SK-N-SH (cell line): ENCODE data around the gene CATSPERB. TPM values are rescaled to one million over a fixed set of nuclear protein-coding genes. Genes with fewer than 3 reads are reported as not detected.

Source experiments
- CTCF ChIA-PET: fragments of 300-600, 350-600 bp; formaldehyde crosslinking; extraction: SDS; loops from one replicate; lab custom pipeline; 2021; lab: Yijun Ruan, JAX
- POLR2A ChIA-PET: fragments of 350-600 bp; sonication (Branson Sonifier 250); formaldehyde crosslinking; extraction: SDS; loops from one replicate; lab custom pipeline; 2020; ENCODE audit warnings: antibody characterized with exemption, inconsistent platforms; lab: Yijun Ruan, JAX
- DNase-seq: peaks from one replicate; pipeline ENCODE4 v3.0.0; 2012
- H2AFZ ChIP-seq: fragments of 200-600 bp; sonication (generic); 2 replicates; pipeline ENCODE4 v1.8.1; 2016; ENCODE audit warnings: antibody characterized with exemption, mild to moderate bottlenecking, low read depth
- H3F3A ChIP-seq: fragments of 200-600 bp; sonication (generic); replicated peaks from 2 replicates; pipeline ENCODE3; 2016; ENCODE audit warnings: antibody characterized with exemption, mild to moderate bottlenecking; ENCODE audit not compliant: insufficient read depth
- H3K27ac ChIP-seq, 2 experiments: fragments of 200-500 bp in 1 of 2; fragments of 200-600 bp in 1 of 2; sonication (Bioruptor generic) in 1 of 2; sonication (generic), shearing (Covaris generic) in 1 of 2; 2 replicates each; pipeline versions ENCODE4 v1.5.1 to v1.6.1; 2014 to 2016; ENCODE audit warnings: low read depth in 2 of 2, inconsistent platforms in 1 of 2, low read length in 1 of 2, mild to moderate bottlenecking in 1 of 2, mixed read lengths in 1 of 2
- H3K27me3 ChIP-seq: fragments of 200-600 bp; sonication (generic), shearing (Covaris generic); 2 replicates; pipeline ENCODE4 v1.6.1; 2016; ENCODE audit warnings: mixed run types; ENCODE audit not compliant: insufficient read depth
- H3K36me3 ChIP-seq, 2 experiments: fragments of 200-500 bp in 1 of 2; fragments of 200-600 bp in 1 of 2; sonication (Bioruptor generic) in 1 of 2; sonication (generic) in 1 of 2; replicated peaks in 1 of 2; 2 replicates each; pipeline versions ENCODE3 to v1.5.1; 2014 to 2016; ENCODE audit warnings: low read length in 1 of 2, mild to moderate bottlenecking in 1 of 2; ENCODE audit not compliant: insufficient read depth in 2 of 2, control insufficient read depth in 1 of 2
- H3K4me1 ChIP-seq, 2 experiments: fragments of 200-500 bp in 1 of 2; fragments of 200-600 bp in 1 of 2; sonication (Bioruptor generic) in 1 of 2; sonication (generic), shearing (Covaris generic) in 1 of 2; 2 replicates each; pipeline versions ENCODE4 v1.5.1 to v1.6.1; 2014 to 2016; ENCODE audit warnings: low read depth in 1 of 2, low read length in 1 of 2, mixed run types in 1 of 2; ENCODE audit not compliant: insufficient read depth in 2 of 2, control insufficient read depth in 1 of 2
- H3K4me2 ChIP-seq: fragments of 200-600 bp; sonication (generic), shearing (Covaris generic); 2 replicates; pipeline ENCODE4 v1.6.1; 2017; ENCODE audit warnings: mixed run types
- H3K4me3 ChIP-seq, 2 experiments: fragments of 200-500 bp in 1 of 2; fragments of 200-600 bp in 1 of 2; sonication (Bioruptor generic) in 1 of 2; sonication (generic), shearing (Covaris generic) in 1 of 2; 2 replicates each; pipeline versions ENCODE4 v1.5.1 to v1.8.1; 2014 to 2016; ENCODE audit warnings: low read depth in 2 of 2, inconsistent platforms in 1 of 2, low read length in 1 of 2, mild to moderate bottlenecking in 1 of 2, mixed read lengths in 1 of 2, moderate library complexity in 1 of 2
- H3K79me2 ChIP-seq: fragments of 200-600 bp; sonication (generic); 2 replicates; pipeline ENCODE4 v1.8.1; 2017; ENCODE audit warnings: mild to moderate bottlenecking; ENCODE audit not compliant: insufficient read depth
- H3K9ac ChIP-seq: fragments of 200-600 bp; sonication (generic); 2 replicates; pipeline ENCODE4 v1.6.1; 2017; ENCODE audit warnings: mixed run types
- H3K9me2 ChIP-seq: fragments of 200-600 bp; sonication (generic); 2 replicates; pipeline ENCODE4 v1.6.1; 2017; ENCODE audit warnings: mixed run types
- H3K9me3 ChIP-seq: fragments of 200-600 bp; sonication (generic); 2 replicates; pipeline ENCODE4 v1.6.1; 2017; ENCODE audit warnings: mixed run types, mild to moderate bottlenecking, moderate library complexity
- H4K20me1 ChIP-seq: fragments of 200-600 bp; sonication (generic); 2 replicates; pipeline ENCODE4 v1.6.1; 2017; ENCODE audit warnings: mild to moderate bottlenecking, mixed run types; ENCODE audit not compliant: insufficient read depth
- EP300 ChIP-seq, 2 experiments: IDR thresholded peaks; 2 replicates each; pipeline versions ENCODE4 v1.4.0 to v1.6.1; 2012; ENCODE audit warnings: borderline replicate concordance in 1 of 2, low read depth in 1 of 2, low read length in 1 of 2
- FOSL2 ChIP-seq: IDR thresholded peaks from 2 replicates; pipeline ENCODE4 v1.4.0; 2012; ENCODE audit warnings: low read depth, mild to moderate bottlenecking, moderate library complexity, borderline replicate concordance
- FOXM1 ChIP-seq: IDR thresholded peaks from 2 replicates; pipeline ENCODE4 v1.4.0; 2012; ENCODE audit warnings: low read depth, mild to moderate bottlenecking
- GABPA ChIP-seq: IDR thresholded peaks from 2 replicates; pipeline ENCODE4 v1.4.0; 2012; ENCODE audit warnings: low read depth, mild to moderate bottlenecking
- JUND ChIP-seq: IDR thresholded peaks from 2 replicates; pipeline ENCODE4 v1.4.0; 2012
- MEF2A ChIP-seq: IDR thresholded peaks from 2 replicates; pipeline ENCODE4 v1.4.0; 2012; ENCODE audit warnings: low read depth, borderline replicate concordance
- MXI1 ChIP-seq: IDR thresholded peaks from 2 replicates; pipeline ENCODE4 v1.6.1; 2012; ENCODE audit warnings: mild to moderate bottlenecking, low read depth, low read length, improper control_type of control experiment
- NRF1 ChIP-seq: IDR thresholded peaks from 2 replicates; pipeline ENCODE4 v1.6.1; 2012; ENCODE audit warnings: low read depth, mild to moderate bottlenecking, low read length
- REST ChIP-seq: IDR thresholded peaks from 2 replicates; pipeline ENCODE4 v1.6.1; 2012; ENCODE audit warnings: mild to moderate bottlenecking, low read depth, low read length, moderate library complexity
- SIN3A ChIP-seq: IDR thresholded peaks from 2 replicates; pipeline ENCODE4 v1.6.1; 2012; ENCODE audit warnings: low read depth, mild to moderate bottlenecking, low read length, moderate library complexity, borderline replicate concordance
- TCF12 ChIP-seq: IDR thresholded peaks from 2 replicates; pipeline ENCODE4 v1.4.0; 2012
- YY1 ChIP-seq: IDR thresholded peaks from 2 replicates; pipeline ENCODE4 v1.4.0; 2012; ENCODE audit warnings: low read depth, mild to moderate bottlenecking
- WGBS: methylation state at CpG from one replicate; pipeline ENCODE4 v1.1.6; 2017; ENCODE audit warnings: low lambda C conversion rate; 5-methylcytosine and 5-hydroxymethylcytosine counted together
- polyA plus RNA-seq, 3 experiments: library from polyadenylated mRNA; depleted of rRNA; stranded (reverse); fragments of >200 nt; gene quantifications; 2 replicates each; pipeline ENCODE4 v1.2.3, GENCODE V29; 2012
- TF ChIP-seq, protein P1 (sequence below): fragments of 150-350 bp; IDR thresholded peaks from 2 replicates; pipeline ENCODE4 v1.6.1; 2016; ENCODE audit warnings: mild to moderate bottlenecking, low read depth, low read length

The CATSPERB gene
- polyA plus RNA-seq, 1 of the 3 experiments (the other 2 are of a cell fraction), result 0.08 TPM

GRCh38 chr14:91555531-91555930, 176.4 kb downstream of the CATSPERB start:
- Histone ChIP-seq H3K27ac (no peak overlapping the region), H3K9me3 (no peaks in the 10 kb centered on the region; the same call in 1 of the 2 replicates), H3K9ac (no peak overlapping the region), H3K4me2 (no peak overlapping the region), H3K4me3 (no peak overlapping the region), H4K20me1 (no peaks in the 10 kb centered on the region), H3F3A (no peaks in the 10 kb centered on the region), H3K79me2 (no peaks in the 10 kb centered on the region), H3K36me3 (no peaks in the 10 kb centered on the region), H2AFZ (no peak overlapping the region), H3K4me1 (no peaks in the 10 kb centered on the region), H3K9me2 (no peaks in the 10 kb centered on the region), H3K27me3 (peaks cover 5% of the 10 kb centered on the region; the same call in 1 of the 2 replicates)
- TF ChIP-seq YY1 (no peak), MXI1 (no peak), JUND (no peak), MEF2A (no peak), TCF12 (no peak), GABPA (no peak), EP300 (IDR thresholded peaks at IDR 0.05; ENCODE audit: borderline replicate concordance in 1 of 2, low read depth in 1 of 2, low read length in 1 of 2) (no peak), FOXM1 (no peak), REST (no peak), FOSL2 (no peak), NRF1 (no peak), SIN3A (no peak)
- TF ChIP-seq, protein P1, sequence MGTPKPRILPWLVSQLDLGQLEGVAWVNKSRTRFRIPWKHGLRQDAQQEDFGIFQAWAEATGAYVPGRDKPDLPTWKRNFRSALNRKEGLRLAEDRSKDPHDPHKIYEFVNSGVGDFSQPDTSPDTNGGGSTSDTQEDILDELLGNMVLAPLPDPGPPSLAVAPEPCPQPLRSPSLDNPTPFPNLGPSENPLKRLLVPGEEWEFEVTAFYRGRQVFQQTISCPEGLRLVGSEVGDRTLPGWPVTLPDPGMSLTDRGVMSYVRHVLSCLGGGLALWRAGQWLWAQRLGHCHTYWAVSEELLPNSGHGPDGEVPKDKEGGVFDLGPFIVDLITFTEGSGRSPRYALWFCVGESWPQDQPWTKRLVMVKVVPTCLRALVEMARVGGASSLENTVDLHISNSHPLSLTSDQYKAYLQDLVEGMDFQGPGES, result no peak
- DNase-seq, result no peak
- ChIA-PET POLR2A (no interaction called here), CTCF (no interaction called here)
- 2% methylated on average over 2 of the region's 2 CpGs for WGBS
